Measurements from ENCODE around the gene CHTOP. TPM values are rescaled to one million over a fixed set of nuclear protein-coding genes. Genes with fewer than 3 reads are reported as not detected.

CHTOP gene
- polyA plus RNA-seq, 1 of the 3 experiments (the other 2 are of a cell fraction): 84.9 TPM

- Histone ChIP-seq H3K4me3 (ENCODE audit: low read depth in 2 of 2, low read length in 1 of 2) (no peak overlapping the region), H3K9me2 (no peaks in the 10 kb centered on the region), H3K36me3 (replicated peaks in 1 of 2; ENCODE audit: control insufficient read depth in 1 of 2, insufficient read depth in 2 of 2, low read length in 1 of 2) (no peaks in the 10 kb centered on the region), H4K20me1 (ENCODE audit: insufficient read depth) (no peaks in the 10 kb centered on the region), H2AFZ (ENCODE audit: low read depth) (no peak overlapping the region), H3K9me3 (no peaks in the 10 kb centered on the region), H3K27ac (ENCODE audit: low read depth in 2 of 2, low read length in 1 of 2) (no peak overlapping the region), H3K4me2 (no peak overlapping the region), H3K27me3 (ENCODE audit: insufficient read depth) (peaks cover 19% of the 10 kb centered on the region), H3F3A (replicated peaks; ENCODE audit: insufficient read depth) (no peaks in the 10 kb centered on the region), H3K9ac (no peak overlapping the region), H3K4me1 (ENCODE audit: control insufficient read depth in 1 of 2, insufficient read depth in 2 of 2, low read depth in 1 of 2, low read length in 1 of 2) (peaks cover 0 to 7% of the 10 kb centered on the region in 2 experiments; a peak in 1 of 4 replicates), H3K79me2 (ENCODE audit: insufficient read depth) (no peaks in the 10 kb centered on the region)
- WGBS (ENCODE audit: low lambda C conversion rate): 69% methylated on average over 5 of the region's 5 CpGs
- ChIA-PET POLR2A (no interaction called here), CTCF (no interaction called here)
- no peak for DNase-seq
- TF ChIP-seq GABPA (IDR thresholded peaks at IDR 0.05; ENCODE audit: low read depth) (no peak), YY1 (IDR thresholded peaks at IDR 0.05; ENCODE audit: low read depth) (no peak), MXI1 (IDR thresholded peaks at IDR 0.05; ENCODE audit: low read depth, low read length) (no peak), FOSL2 (IDR thresholded peaks at IDR 0.05; ENCODE audit: borderline replicate concordance, low read depth) (no peak), POLR2AphosphoS5 (IDR thresholded peaks at IDR 0.05; ENCODE audit: low read depth, low read length) (no peak), EP300 (IDR thresholded peaks at IDR 0.05; ENCODE audit: borderline replicate concordance in 1 of 2, low read depth in 1 of 2, low read length in 1 of 2) (no peak), REST (IDR thresholded peaks at IDR 0.05; ENCODE audit: low read depth, low read length) (no peak), ZBTB33 (IDR thresholded peaks at IDR 0.05; ENCODE audit: borderline replicate concordance, low read depth) (no peak), FOXJ3 (CRISPR knock-in tag; IDR thresholded peaks at IDR 0.05) (no peak), USF2 (IDR thresholded peaks at IDR 0.05; ENCODE audit: borderline replicate concordance, low read depth, low read length) (no peak), CTCF (IDR thresholded peaks at IDR 0.05) (no peak), IRF3 (IDR thresholded peaks at IDR 0.05; ENCODE audit: low read depth, low read length) (no peak), RCOR1 (IDR thresholded peaks at IDR 0.05; ENCODE audit: low read length) (no peak), TCF12 (IDR thresholded peaks at IDR 0.05) (no peak), CHD2 (IDR thresholded peaks at IDR 0.05; ENCODE audit: low read length, partially characterized antibody) (no peak), GATA2 (CRISPR knock-in tag; IDR thresholded peaks at IDR 0.05) (no peak), TAF1 (IDR thresholded peaks at IDR 0.05; ENCODE audit: borderline replicate concordance, low read depth, low read length) (no peak), MAX (IDR thresholded peaks at IDR 0.05; ENCODE audit: low read depth) (no peak), NRF1 (IDR thresholded peaks at IDR 0.05; ENCODE audit: low read depth, low read length) (no peak), EZH2phosphoT487 (IDR thresholded peaks at IDR 0.05; ENCODE audit: borderline replicate concordance, low read depth) (no peak)
Measured at GRCh38 chr1:153683854-153684253, 50.0 kb downstream of the CHTOP start.
